ENCODE results near the gene POLR2A. TPM values are rescaled to one million over a fixed set of nuclear protein-coding genes. Genes with fewer than 3 reads are reported as not detected.

The POLR2A gene
- total and polyA plus RNA-seq, 2 of the 13 experiments (the other 11 are each of a cell fraction or from before 2014, with no cell fraction given) = 17.8 to 18.3 TPM

- TF ChIP-seq AKNA (CRISPR knock-in tag; IDR thresholded peaks at IDR 0.05; ENCODE audit: borderline replicate concordance) = no peak
- no peak for TF ChIP-seq SP2 (CRISPR knock-in tag; IDR thresholded peaks at IDR 0.05)
- peak; percentile 20; the same call in 1 of the 2 replicates for TF ChIP-seq POGZ (CRISPR knock-in tag; IDR thresholded peaks at IDR 0.05)
- TF ChIP-seq SP140L (CRISPR knock-in tag; IDR thresholded peaks at IDR 0.05; ENCODE audit: borderline replicate concordance) = 0 out of 2 replicates have a peak, but pooled peaks have one; percentile 38
- TF ChIP-seq MAFG (CRISPR knock-in tag; IDR thresholded peaks at IDR 0.05) = no peak
- TF ChIP-seq SNAI1 (CRISPR knock-in tag; IDR thresholded peaks at IDR 0.05; ENCODE audit: borderline replicate concordance) = 0 out of 2 replicates have a peak, but pooled peaks have one; percentile 32
- no peak for TF ChIP-seq ZNF331 (CRISPR knock-in tag; IDR thresholded peaks at IDR 0.05)
- TF ChIP-seq ZNF281 (CRISPR knock-in tag; IDR thresholded peaks at IDR 0.05; ENCODE audit: borderline replicate concordance) = peak; percentile 94
- TF ChIP-seq TCF7 (IDR thresholded peaks at IDR 0.05; ENCODE audit: low read depth) = no peak
- peak; percentile 83 for TF ChIP-seq ELF1 (CRISPR knock-in tag; IDR thresholded peaks at IDR 0.05)
- peak; percentile 89 for TF ChIP-seq HOXA3 (CRISPR knock-in tag; IDR thresholded peaks at IDR 0.05)
- TF ChIP-seq MAZ (IDR thresholded peaks at IDR 0.05; ENCODE audit: borderline replicate concordance, low read depth, low read length) = peak; percentile 56; the same call in 1 of the 2 replicates
- 0 out of 2 replicates have a peak, but pooled peaks have one; percentile 36 for TF ChIP-seq MAZ (CRISPR knock-in tag; IDR thresholded peaks at IDR 0.05; ENCODE audit: low read depth)
- TF ChIP-seq IRF2 (CRISPR knock-in tag; IDR thresholded peaks at IDR 0.05) = peak; percentile 40; the same call in 1 of the 2 replicates
- no peak for TF ChIP-seq ZNF329 (CRISPR knock-in tag; IDR thresholded peaks at IDR 0.05; ENCODE audit: low read depth)
- no peak for TF ChIP-seq E2F2 (CRISPR knock-in tag; IDR thresholded peaks at IDR 0.05; ENCODE audit: borderline replicate concordance)
- no peak for TF ChIP-seq ZNF160 (CRISPR knock-in tag; IDR thresholded peaks at IDR 0.05)
Observed at GRCh38 chr17:7483255-7484066, 705 bp upstream of the POLR2A start (continued).

All from HepG2 (cell line).